PFSK-1 (cell line): ENCODE measurements around the gene SETD6.

ENCODE experiments used
- FOXP2 ChIP-seq: optimal IDR thresholded peaks from 2 replicates; pipeline ENCODE3; 2011; ENCODE audit warnings: borderline replicate concordance, control low read depth, inconsistent platforms; ENCODE audit not compliant: insufficient read depth; ENCODE audit errors: extremely low read length, extremely low read depth
- POLR2AphosphoS5 ChIP-seq: IDR thresholded peaks from 2 replicates; pipeline ENCODE4 v1.6.1; 2012; ENCODE audit warnings: low read depth, mild to moderate bottlenecking, control low read depth, low read length, moderate library complexity
- REST ChIP-seq, 2 experiments: IDR thresholded peaks; 2 replicates each; pipeline versions ENCODE4 v1.6.1 to v1.8.0; 2011 to 2012; ENCODE audit warnings: low read depth in 2 of 2, low read length in 2 of 2, control low read depth in 1 of 2, inconsistent platforms in 1 of 2, mild to moderate bottlenecking in 1 of 2, moderate library complexity in 1 of 2; ENCODE audit not compliant: insufficient read depth in 1 of 2
- SIN3A ChIP-seq: IDR thresholded peaks from 2 replicates; pipeline ENCODE4 v1.6.1; 2012; ENCODE audit warnings: mild to moderate bottlenecking, low read length, moderate library complexity, borderline replicate concordance; ENCODE audit not compliant: insufficient read depth
- TAF1 ChIP-seq: IDR thresholded peaks from 2 replicates; pipeline ENCODE4 v1.6.1; 2012; ENCODE audit warnings: low read length, control low read depth, borderline replicate concordance; ENCODE audit not compliant: insufficient read depth

Gene SETD6

GRCh38 chr16:58541711-58542110, 26.4 kb downstream of the SETD6 start:
- TF ChIP-seq SIN3A (no peak), POLR2AphosphoS5 (no peak), FOXP2 (no peak), TAF1 (no peak), REST (IDR thresholded peaks at IDR 0.05; ENCODE audit: insufficient read depth in 1 of 2, low read depth in 2 of 2, low read length in 2 of 2) (no peak)

- TF ChIP-seq REST (IDR thresholded peaks at IDR 0.05; ENCODE audit: insufficient read depth in 1 of 2, low read depth in 2 of 2, low read length in 2 of 2) = no peak
- TF ChIP-seq FOXP2 = no peak
- no peak for TF ChIP-seq SIN3A
- TF ChIP-seq POLR2AphosphoS5 = no peak
- TF ChIP-seq TAF1 = no peak
Measured at GRCh38 chr16:58542291-58542690, 27.0 kb downstream of the SETD6 start.

GRCh38 chr16:58543685-58544084, 28.4 kb downstream of the SETD6 start:
- TF ChIP-seq POLR2AphosphoS5 = no peak
- TF ChIP-seq FOXP2 = no peak
- no peak for TF ChIP-seq SIN3A
- TF ChIP-seq REST (IDR thresholded peaks at IDR 0.05; ENCODE audit: insufficient read depth in 1 of 2, low read depth in 2 of 2, low read length in 2 of 2) = no peak
- no peak for TF ChIP-seq TAF1

GRCh38 chr16:58548378-58548777, 33.1 kb downstream of the SETD6 start:
- no peak for TF ChIP-seq REST (IDR thresholded peaks at IDR 0.05; ENCODE audit: insufficient read depth in 1 of 2, low read depth in 2 of 2, low read length in 2 of 2)
- TF ChIP-seq FOXP2 = no peak

GRCh38 chr16:58551496-58551895, 36.2 kb downstream of the SETD6 start:
- TF ChIP-seq TAF1 = no peak
- no peak for TF ChIP-seq SIN3A
- TF ChIP-seq REST (IDR thresholded peaks at IDR 0.05; ENCODE audit: insufficient read depth in 1 of 2, low read depth in 2 of 2, low read length in 2 of 2) = no peak
- TF ChIP-seq POLR2AphosphoS5 = no peak
- no peak for TF ChIP-seq FOXP2
